Brain microvascular endothelial cell (primary cell): Measurements from ENCODE around the gene CHST11.

Experiments used
- DNase-seq: peaks from one replicate; pipeline ENCODE4 v3.0.0-alpha.2; 2020
- H3K27ac ChIP-seq: fragments of 250-450 bp; sonication (Bioruptor Pico); 2 replicates; pipeline ENCODE4 v1.5.1; 2020; ENCODE audit warnings: mild to moderate bottlenecking, moderate library complexity
- H3K27me3 ChIP-seq: fragments of 250-450 bp; sonication (Bioruptor Pico); replicated peaks from 2 replicates; pipeline ENCODE4 v1.5.1; 2020; ENCODE audit warnings: mild to moderate bottlenecking
- H3K36me3 ChIP-seq: fragments of 250-450 bp; sonication (Bioruptor Pico); replicated peaks from 2 replicates; pipeline ENCODE4 v1.5.1; 2020; ENCODE audit warnings: mild to moderate bottlenecking
- H3K4me3 ChIP-seq: 2 replicates; pipeline ENCODE4 v1.5.1; 2011; ENCODE audit warnings: low read depth, mild to moderate bottlenecking, control low read depth, low read length, moderate library complexity
- in situ Hi-C: cut with HindIII; loops from 2 replicates; pipeline ENCODE4 v1.10.0; 2017; ENCODE audit warnings: low sequenced_read_pairs, low pct_ligation_motif_present
- TF ChIP-seq, protein P1 (sequence below): IDR thresholded peaks from 2 replicates; pipeline ENCODE4 v1.5.1; 2011; ENCODE audit warnings: low read depth, mild to moderate bottlenecking, moderate library complexity, low read length, control low read depth, inconsistent platforms; ENCODE audit errors: missing control alignments

The CHST11 gene

DNA sequence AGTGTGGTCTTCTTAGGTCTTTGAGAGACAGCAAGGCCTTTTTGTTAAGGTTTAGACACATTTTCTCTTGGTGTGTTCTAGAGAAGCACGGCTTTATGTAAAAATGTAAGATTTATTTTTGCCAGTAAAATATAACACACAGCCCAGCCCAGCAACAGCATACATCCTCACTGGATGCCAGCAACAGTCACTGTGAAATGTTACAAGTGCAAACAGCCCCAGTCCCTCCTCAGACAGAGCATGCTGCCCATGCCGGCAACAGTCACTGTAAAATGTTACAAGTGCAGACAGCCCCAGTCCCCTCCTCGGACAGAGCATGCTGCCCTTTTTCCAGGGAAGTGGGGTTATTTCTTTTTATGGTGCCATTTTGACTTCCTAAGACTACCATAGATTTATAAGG lies 207.6 kb downstream of the CHST11 start:
- no peaks in the 10 kb centered on the region for H3K36me3 ChIP-seq
- in situ Hi-C loops: no loop called here

DNA sequence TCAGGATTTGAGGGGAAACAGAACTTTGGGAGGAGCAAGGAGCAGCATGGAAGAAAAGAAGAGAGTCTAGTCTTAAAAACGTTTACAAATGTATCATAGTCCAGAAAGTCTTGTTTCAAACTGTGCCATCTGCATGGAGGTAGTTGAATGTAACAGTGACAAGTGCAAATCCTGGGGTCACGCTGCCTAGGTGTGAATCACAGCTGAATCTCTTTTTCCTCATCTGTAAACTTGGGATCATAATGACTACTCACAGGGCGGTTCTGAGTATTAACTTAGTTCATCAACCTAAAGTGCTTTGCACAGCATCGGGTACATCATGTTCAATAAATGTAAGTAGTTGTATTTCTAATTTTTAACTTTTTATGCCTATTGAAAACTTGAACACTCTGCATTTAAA lies 208.5 kb downstream of the CHST11 start:
- no peak overlapping the region for H3K4me3 ChIP-seq
- H3K27ac ChIP-seq: no peak overlapping the region
- TF ChIP-seq, protein P1, sequence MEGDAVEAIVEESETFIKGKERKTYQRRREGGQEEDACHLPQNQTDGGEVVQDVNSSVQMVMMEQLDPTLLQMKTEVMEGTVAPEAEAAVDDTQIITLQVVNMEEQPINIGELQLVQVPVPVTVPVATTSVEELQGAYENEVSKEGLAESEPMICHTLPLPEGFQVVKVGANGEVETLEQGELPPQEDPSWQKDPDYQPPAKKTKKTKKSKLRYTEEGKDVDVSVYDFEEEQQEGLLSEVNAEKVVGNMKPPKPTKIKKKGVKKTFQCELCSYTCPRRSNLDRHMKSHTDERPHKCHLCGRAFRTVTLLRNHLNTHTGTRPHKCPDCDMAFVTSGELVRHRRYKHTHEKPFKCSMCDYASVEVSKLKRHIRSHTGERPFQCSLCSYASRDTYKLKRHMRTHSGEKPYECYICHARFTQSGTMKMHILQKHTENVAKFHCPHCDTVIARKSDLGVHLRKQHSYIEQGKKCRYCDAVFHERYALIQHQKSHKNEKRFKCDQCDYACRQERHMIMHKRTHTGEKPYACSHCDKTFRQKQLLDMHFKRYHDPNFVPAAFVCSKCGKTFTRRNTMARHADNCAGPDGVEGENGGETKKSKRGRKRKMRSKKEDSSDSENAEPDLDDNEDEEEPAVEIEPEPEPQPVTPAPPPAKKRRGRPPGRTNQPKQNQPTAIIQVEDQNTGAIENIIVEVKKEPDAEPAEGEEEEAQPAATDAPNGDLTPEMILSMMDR: no peak
- no peaks in the 10 kb centered on the region for H3K27me3 ChIP-seq
- no peaks in the 10 kb centered on the region for H3K36me3 ChIP-seq
- in situ Hi-C loops: no loop called here
- no peak for DNase-seq

More for the DNA sequence above, 207.6 kb downstream of the CHST11 start:
- H3K27ac ChIP-seq: no peak overlapping the region
- DNase-seq: no peak
- no peaks in the 10 kb centered on the region for H3K27me3 ChIP-seq
- no peak overlapping the region for H3K4me3 ChIP-seq
- TF ChIP-seq, protein P1: no peak

DNA sequence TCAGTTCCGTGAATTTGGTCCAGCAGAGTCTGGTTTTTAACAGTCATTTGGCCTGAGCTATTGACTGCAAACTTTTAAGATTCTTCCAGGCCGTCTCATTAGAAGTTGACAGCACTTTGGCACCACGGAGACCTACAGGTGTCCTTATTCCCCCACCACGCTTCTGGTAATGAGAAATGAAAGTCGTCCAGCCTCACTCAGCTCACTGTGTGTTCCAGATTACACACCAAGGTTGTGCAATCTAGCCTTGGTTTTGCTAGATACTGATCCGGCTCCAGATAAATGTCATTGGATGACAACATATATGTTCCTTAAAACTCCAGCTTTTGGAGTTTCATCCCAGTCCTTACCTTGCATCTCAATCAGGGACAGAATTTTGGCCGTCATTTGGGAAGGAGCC lies 210.4 kb downstream of the CHST11 start:
- in situ Hi-C loops: no loop called here
- Histone ChIP-seq H3K36me3 (no peaks in the 10 kb centered on the region), H3K4me3 (no peak overlapping the region), H3K27me3 (no peaks in the 10 kb centered on the region), H3K27ac (no peak overlapping the region)
- no peak for DNase-seq
- TF ChIP-seq, protein P1: no peak

DNA sequence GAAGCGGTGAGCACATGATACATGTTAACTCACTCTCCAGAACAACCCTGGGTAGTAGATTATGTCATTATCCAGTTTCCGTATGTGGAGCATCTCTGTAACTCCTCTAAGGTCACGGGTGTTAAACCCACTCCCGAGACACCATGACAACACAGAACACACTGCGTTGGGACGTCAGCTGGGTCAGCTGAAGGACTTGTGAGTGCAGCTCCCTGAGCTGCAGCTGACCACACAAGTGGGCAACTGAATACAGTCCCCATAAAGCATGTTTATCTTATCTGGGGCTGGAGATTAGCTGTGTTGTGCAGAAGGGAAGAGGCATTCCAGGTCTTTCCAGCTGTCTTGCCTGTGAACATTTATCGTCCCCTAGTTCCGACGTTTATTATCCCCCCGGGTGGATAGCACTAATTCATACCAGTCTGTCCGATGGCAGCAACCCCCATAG lies 211.5 kb downstream of the CHST11 start:
- TF ChIP-seq, protein P1: no peak
- Histone ChIP-seq H3K27me3 (no peaks in the 10 kb centered on the region), H3K27ac (peak overlapping the region; percentile 51), H3K36me3 (no peaks in the 10 kb centered on the region), H3K4me3 (no peak overlapping the region)
- in situ Hi-C loops: no loop called here
- peak; percentile 92 for DNase-seq

DNA sequence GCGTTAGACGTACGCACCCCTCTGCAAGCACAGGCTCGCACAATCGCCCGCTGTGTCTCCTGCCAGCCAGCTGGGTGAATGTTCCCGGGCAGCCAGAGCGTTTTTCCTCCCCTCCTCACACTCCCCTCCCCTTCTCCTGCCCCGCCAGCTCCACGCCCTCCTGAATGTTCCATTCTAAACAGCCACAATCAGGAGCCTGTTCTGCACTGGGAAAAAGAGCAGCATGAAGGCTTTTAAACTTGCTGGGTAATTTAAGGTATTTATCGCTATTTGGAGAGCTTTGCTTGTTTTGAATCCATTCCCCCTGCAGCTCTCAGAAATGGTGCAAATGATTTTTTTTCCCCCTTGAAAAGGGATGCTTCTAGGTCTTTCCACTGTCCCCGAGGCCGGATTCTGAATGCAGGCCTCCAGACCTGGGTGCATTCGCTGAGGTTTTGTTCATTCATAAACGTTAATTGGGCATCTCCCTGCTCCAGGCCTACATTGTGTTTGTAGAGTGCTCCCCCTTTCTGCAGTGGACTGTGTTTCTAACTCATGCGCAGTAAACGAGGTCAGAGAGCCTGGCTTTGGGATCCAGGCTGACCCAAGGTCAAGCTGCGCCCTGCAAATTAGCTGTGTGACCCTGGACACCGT lies 212.5 kb downstream of the CHST11 start:
- peak overlapping the region; percentile 51 for H3K27ac ChIP-seq
- no peak overlapping the region for H3K4me3 ChIP-seq
- TF ChIP-seq, protein P1: peak; percentile 46
- DNase-seq: no peak
- no peaks in the 10 kb centered on the region for H3K27me3 ChIP-seq
- H3K36me3 ChIP-seq: no peaks in the 10 kb centered on the region
- in situ Hi-C loops: no loop called here

DNA sequence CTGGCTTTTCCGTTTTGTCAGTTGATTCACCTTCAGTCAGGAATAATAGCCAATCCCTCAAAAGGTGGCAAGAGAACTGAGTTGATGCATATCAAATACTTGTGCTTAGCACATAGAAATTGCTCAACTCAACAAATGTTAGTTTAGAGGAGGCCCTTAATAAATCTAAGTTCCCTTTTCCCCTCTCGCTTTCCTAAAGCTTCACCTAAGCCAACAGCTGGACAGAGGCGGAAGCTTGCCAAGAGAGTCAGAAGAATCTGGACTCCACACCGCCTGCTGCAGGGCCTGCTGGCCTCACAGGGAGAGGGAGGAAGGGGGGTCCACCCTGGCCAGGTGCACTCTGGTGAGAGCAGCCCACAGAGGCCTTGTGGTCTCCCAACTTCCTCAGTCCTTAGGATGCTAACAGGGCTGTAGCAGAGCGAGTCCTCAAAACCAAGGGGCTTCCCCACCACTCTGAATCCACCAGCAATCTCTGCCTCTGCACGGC lies 213.1 kb downstream of the CHST11 start:
- in situ Hi-C loops: no loop called here
- H3K27me3 ChIP-seq: no peaks in the 10 kb centered on the region
- H3K36me3 ChIP-seq: no peaks in the 10 kb centered on the region
- DNase-seq: no peak
- TF ChIP-seq, protein P1: no peak
- H3K4me3 ChIP-seq: no peak overlapping the region
- no peak overlapping the region for H3K27ac ChIP-seq
